Body of pancreas (tissue), 4 donors: ENCODE data around the gene F12. TPM values are rescaled to one million over a fixed set of nuclear protein-coding genes. Genes with fewer than 3 reads are reported as not detected.

Experiments used
- ATAC-seq: fragments of 150-250 bp; one replicate; pipeline ENCODE4 v1.9.1; 2016
- DNase-seq, 4 donors: peaks; one replicate each; pipeline ENCODE4 v3.0.0-alpha.2; 2019
- H3K27ac ChIP-seq, 4 donors: fragments of 200-600 bp; sonication (generic); 1 replicate in 3 of 4; 2 replicates in 1 of 4; pipeline versions ENCODE4 v1.5.1 to v1.6.1; 2016 to 2019; ENCODE audit warnings: mild to moderate bottlenecking in 1 of 4, mixed read lengths in 1 of 4, moderate library complexity in 1 of 4
- H3K27me3 ChIP-seq, 2 donors: fragments of 200-600 bp; sonication (generic); one replicate each; pipeline ENCODE4 v1.6.0; 2016; ENCODE audit warnings: mild to moderate bottlenecking in 1 of 2
- H3K36me3 ChIP-seq, 2 donors: fragments of 200-600 bp; sonication (generic); replicated peaks in 1 of 2; 2 replicates each; pipeline ENCODE4 v1.5.1; 2016; ENCODE audit warnings: low read depth in 2 of 2; ENCODE audit not compliant: insufficient read depth in 1 of 2
- H3K4me1 ChIP-seq: fragments of 200-600 bp; sonication (generic); one replicate; pipeline ENCODE4 v1.6.0; 2016
- H3K4me3 ChIP-seq, 2 donors: fragments of 200-600 bp; sonication (generic); 1 replicate in 1 of 2; 2 replicates in 1 of 2; pipeline ENCODE4 v1.5.1; 2016 to 2019
- H3K9me3 ChIP-seq, 3 donors: fragments of 200-600 bp; sonication (generic); 1 replicate in 2 of 3; 2 replicates in 1 of 3; pipeline ENCODE4 v1.5.1; 2016
- CTCF ChIP-seq, 7 experiments: fragments of 450-650 bp in 4 of 7; fragments of 200-600 bp in 3 of 7; sonication (generic) in 3 of 7; IDR thresholded peaks; one replicate each; pipeline ENCODE4 v1.5.1; 2016 to 2019; ENCODE audit warnings: antibody characterized with exemption in 7 of 7
- POLR2A ChIP-seq, 3 donors: fragments of 450-650 bp; IDR thresholded peaks; one replicate each; pipeline ENCODE4 v1.6.1; 2016; ENCODE audit warnings: antibody characterized with exemption in 3 of 3, mild to moderate bottlenecking in 2 of 3
- WGBS, 2 donors: methylation state at CpG; one replicate each; pipeline ENCODE4 v1.1.5; 2017; 5-methylcytosine and 5-hydroxymethylcytosine counted together
- intact Hi-C: fragments of 100-400 bp; cut with DNase I; formaldehyde crosslinking; loops from one replicate; pipeline ENCODE4 v1.15.1; 2023
- total RNA-seq, 2 donors: library from RNA; depleted of rRNA; stranded (reverse); fragments of >200 nt; gene quantifications; one replicate each; pipeline ENCODE4 v1.1.0, GENCODE V29; 2016

Gene F12
- total RNA-seq, 2 donors from 2014 or later, result 0.33 to 4.4 TPM

- no peaks in the 10 kb centered on the region for H3K27me3 ChIP-seq
- peaks cover 19% of the 10 kb centered on the region for H3K4me1 ChIP-seq
- H3K36me3 ChIP-seq, result no peaks in the 10 kb centered on the region
- no peak overlapping the region for H3K4me3 ChIP-seq
- no peaks in the 10 kb centered on the region for H3K9me3 ChIP-seq
- peak in 1 of 4 donors; percentile 35 for DNase-seq
- TF ChIP-seq CTCF (IDR thresholded peaks at IDR 0.05), result no peak
- TF ChIP-seq POLR2A (IDR thresholded peaks at IDR 0.05), result no peak
- peak overlapping the region in 2 of 4 donors; percentile 4 to 88 for H3K27ac ChIP-seq
- WGBS, 2 donors, result 29 to 38% methylated on average over 12 of the region's 12 CpGs
- ATAC-seq, result no peak
- intact Hi-C loops, result no loop called here
Measured at GRCh38 chr5:177456591-177456964, 47.2 kb upstream of the F12 start.

GRCh38 chr5:177455661-177456590 is 46.6 kb upstream of the F12 start:
- intact Hi-C loops, result no loop called here

GRCh38 chr5:177455036-177455660 is 45.8 kb upstream of the F12 start:
- peak; percentile 88 to 92 (median 90) for DNase-seq
- peak; percentile 60 to 94 (median 75) for TF ChIP-seq CTCF (IDR thresholded peaks at IDR 0.05)
- TF ChIP-seq POLR2A (IDR thresholded peaks at IDR 0.05), result peak; percentile 31 to 53 (median 53)
- no peaks in the 10 kb centered on the region for H3K9me3 ChIP-seq
- H3K36me3 ChIP-seq, result no peaks in the 10 kb centered on the region
- intact Hi-C loops, result no loop called here
- H3K27me3 ChIP-seq, result no peaks in the 10 kb centered on the region
- peaks cover 19% of the 10 kb centered on the region for H3K4me1 ChIP-seq
- H3K27ac ChIP-seq, result peak overlapping the region; percentile 78 to 88 (median 85)
- peak overlapping the region; percentile 17 to 41 for H3K4me3 ChIP-seq
- WGBS, 2 donors, result 0 to 1% methylated on average over 4 to 77 of the region's 80 CpGs
- ATAC-seq, result peak; percentile 76

More at GRCh38 chr5:177455661-177456590, 46.6 kb upstream of the F12 start:
- Histone ChIP-seq H3K27ac (peak overlapping the region; percentile 78 to 88 (median 85)), H3K4me1 (peaks cover 19% of the 10 kb centered on the region), H3K36me3 (no peaks in the 10 kb centered on the region), H3K9me3 (no peaks in the 10 kb centered on the region), H3K27me3 (no peaks in the 10 kb centered on the region), H3K4me3 (peak overlapping the region; percentile 17 to 41)
- TF ChIP-seq CTCF (IDR thresholded peaks at IDR 0.05) (peak; percentile 87 to 99 (median 95)), POLR2A (IDR thresholded peaks at IDR 0.05) (peak in 1 of 3 donors; percentile 5)
- DNase-seq (peak; percentile 94 to 97 (median 96)), ATAC-seq (peak; percentile 67)
- 0% methylated on average over 16 to 75 of the region's 76 CpGs for WGBS, 2 donors

GRCh38 chr5:177454397-177455035 is 45.2 kb upstream of the F12 start:
- Histone ChIP-seq H3K9me3 (no peaks in the 10 kb centered on the region), H3K4me1 (peaks cover 19% of the 10 kb centered on the region), H3K36me3 (no peaks in the 10 kb centered on the region), H3K4me3 (peak overlapping the region in 1 of 2 donors; percentile 17), H3K27me3 (no peaks in the 10 kb centered on the region), H3K27ac (peak overlapping the region; percentile 78 to 88 (median 85))
- ATAC-seq (peak; percentile 77), DNase-seq (peak; percentile 92 to 96 (median 94))
- 0% methylated on average over 64 of the region's 84 CpGs; no CpG with 5 or more reads in 1 of the 2 donors for WGBS, 2 donors
- TF ChIP-seq POLR2A (IDR thresholded peaks at IDR 0.05) (no peak), CTCF (IDR thresholded peaks at IDR 0.05) (peak; percentile 88 to 99 (median 96))
- intact Hi-C loops, result loop anchor here (5.0 kb wide), 1 partner anchor 57 kb away; no protein-coding TSS in a partner anchor
